IMR-90 (cell line): ENCODE data around the gene LMOD1. TPM values are rescaled to one million over a fixed set of nuclear protein-coding genes. Genes with fewer than 3 reads are reported as not detected.

Experiments used
- ATAC-seq: fragments of 200-7000 bp; cut with Tn5 transposase; 2 replicates; pipeline ENCODE4 v1.9.1; 2020; ENCODE audit warnings: low read depth, mild to moderate bottlenecking, moderate library complexity
- BruUV-seq: library from RNA; stranded (reverse); fragments of 400-500 nt; replicated peaks from 2 replicates; lab custom pipeline; 2021; lab: Mats Ljungman, UMichigan
- CTCF ChIA-PET: fragments of 300-600 bp; formaldehyde crosslinking; extraction: SDS; loops from one replicate; lab custom pipeline; 2021; ENCODE audit warnings: antibody characterized with exemption; lab: Yijun Ruan, JAX
- POLR2A ChIA-PET: fragments of 300-600 bp; sonication (Branson Sonifier 250); formaldehyde crosslinking; loops from one replicate; lab custom pipeline; 2022; ENCODE audit warnings: antibody characterized with exemption; ENCODE audit not compliant: unreplicated experiment; lab: Charles Lee
- DNase-seq: peaks from one replicate; pipeline ENCODE4 v3.0.0; 2013
- H2AFZ ChIP-seq: replicated peaks from 2 replicates; pipeline ENCODE3; 2013; ENCODE audit warnings: low read length, mild to moderate bottlenecking; ENCODE audit not compliant: poor library complexity
- H2AK5ac ChIP-seq: 2 replicates; pipeline ENCODE4 v1.6.1; 2013; ENCODE audit warnings: low read depth, low read length, inconsistent platforms
- H2AK9ac ChIP-seq: replicated peaks from 2 replicates; pipeline ENCODE3; 2013; ENCODE audit warnings: mild to moderate bottlenecking, low read depth, low read length, moderate library complexity; ENCODE audit not compliant: poor library complexity
- H2BK120ac ChIP-seq: 2 replicates; pipeline ENCODE4 v1.6.1; 2013; ENCODE audit warnings: low read depth, low read length, inconsistent platforms
- H2BK15ac ChIP-seq: 3 replicates; pipeline ENCODE4 v1.6.1; 2013; ENCODE audit warnings: low read depth, low read length, inconsistent platforms
- H2BK20ac ChIP-seq: 2 replicates; pipeline ENCODE4 v1.6.1; 2013; ENCODE audit warnings: low read depth, mild to moderate bottlenecking, inconsistent platforms, low read length, moderate library complexity
- H2BK5ac ChIP-seq: 2 replicates; pipeline ENCODE4 v1.6.1; 2013; ENCODE audit warnings: mild to moderate bottlenecking, low read depth, low read length, inconsistent platforms; ENCODE audit not compliant: poor library complexity, severe bottlenecking
- H3K14ac ChIP-seq: replicated peaks from 2 replicates; pipeline ENCODE4 v1.6.1; 2013; ENCODE audit warnings: low read depth, low read length, inconsistent platforms
- H3K18ac ChIP-seq: 2 replicates; pipeline ENCODE4 v1.6.1; 2013; ENCODE audit warnings: low read depth, low read length, control low read depth
- H3K23ac ChIP-seq: 2 replicates; pipeline ENCODE4 v1.6.1; 2013; ENCODE audit warnings: low read depth, low read length, inconsistent platforms
- H3K27ac ChIP-seq: 2 replicates; pipeline ENCODE4 v1.5.1; 2013; ENCODE audit warnings: mild to moderate bottlenecking, control low read depth, low read length; ENCODE audit not compliant: insufficient read depth
- H3K27me3 ChIP-seq: 2 replicates; pipeline ENCODE4 v1.6.1; 2013; ENCODE audit warnings: low read length; ENCODE audit not compliant: control insufficient read depth, insufficient read depth
- H3K36me3 ChIP-seq: 2 replicates; pipeline ENCODE4 v1.6.1; 2013; ENCODE audit warnings: low read length, mixed read lengths; ENCODE audit not compliant: control insufficient read depth, insufficient read depth
- H3K4ac ChIP-seq: 2 replicates; pipeline ENCODE4 v1.6.1; 2013; ENCODE audit warnings: low read depth, low read length, inconsistent platforms
- H3K4me1 ChIP-seq: 2 replicates; pipeline ENCODE4 v1.6.1; 2013; ENCODE audit warnings: low read length, mixed read lengths; ENCODE audit not compliant: control insufficient read depth, insufficient read depth
- H3K4me2 ChIP-seq: 2 replicates; pipeline ENCODE4 v1.6.1; 2013; ENCODE audit warnings: low read depth, mild to moderate bottlenecking, control low read depth, low read length, moderate library complexity
- H3K4me3 ChIP-seq: 2 replicates; pipeline ENCODE4 v1.5.1; 2013; ENCODE audit warnings: low read depth, mild to moderate bottlenecking, control low read depth, low read length, moderate library complexity; ENCODE audit not compliant: insufficient read depth
- H3K56ac ChIP-seq: 2 replicates; pipeline ENCODE4 v1.6.1; 2013; ENCODE audit warnings: low read length, inconsistent platforms; ENCODE audit not compliant: insufficient read depth; ENCODE audit errors: extremely low read depth
- H3K79me1 ChIP-seq, 2 experiments: 2 replicates each; pipeline ENCODE4 v1.6.1; 2013; ENCODE audit warnings: low read length in 2 of 2, inconsistent platforms in 1 of 2, low read depth in 1 of 2
- H3K9ac ChIP-seq: 2 replicates; pipeline ENCODE4 v1.6.1; 2013; ENCODE audit warnings: low read depth, low read length, control low read depth
- H3K9me1 ChIP-seq: 2 replicates; pipeline ENCODE4 v1.6.1; 2013; ENCODE audit warnings: low read length, inconsistent platforms; ENCODE audit not compliant: insufficient read depth
- H3K9me3 ChIP-seq: 2 replicates; pipeline ENCODE4 v1.6.1; 2013; ENCODE audit warnings: low read length; ENCODE audit not compliant: control insufficient read depth, insufficient read depth
- H4K20me1 ChIP-seq: 2 replicates; pipeline ENCODE4 v1.6.1; 2013; ENCODE audit warnings: low read length, inconsistent platforms; ENCODE audit not compliant: insufficient read depth
- H4K5ac ChIP-seq: 2 replicates; pipeline ENCODE4 v1.6.1; 2013; ENCODE audit warnings: mild to moderate bottlenecking, low read depth, low read length, control low read depth
- H4K8ac ChIP-seq, 2 experiments: 2 replicates each; pipeline ENCODE4 v1.6.1; 2013; ENCODE audit warnings: low read depth in 2 of 2, low read length in 2 of 2, control low read depth in 1 of 2, inconsistent platforms in 1 of 2
- H4K91ac ChIP-seq: 2 replicates; pipeline ENCODE4 v1.6.1; 2013; ENCODE audit warnings: low read depth, low read length, inconsistent platforms; ENCODE audit not compliant: insufficient read depth
- BHLHE40 ChIP-seq: fragments of 150-350 bp; IDR thresholded peaks from 2 replicates; pipeline ENCODE4 v1.6.1; 2016; ENCODE audit warnings: mild to moderate bottlenecking, low read depth, low read length
- CEBPB ChIP-seq: IDR thresholded peaks from 2 replicates; pipeline ENCODE4 v1.6.1; 2012; ENCODE audit warnings: low read depth, low read length, improper control_type of control experiment
- MAFK ChIP-seq: IDR thresholded peaks from 2 replicates; pipeline ENCODE4 v1.6.1; 2012; ENCODE audit warnings: low read depth, low read length, improper control_type of control experiment
- MAZ ChIP-seq: IDR thresholded peaks from 2 replicates; pipeline ENCODE4 v1.6.1; 2012; ENCODE audit warnings: low read depth, mild to moderate bottlenecking, low read length, improper control_type of control experiment, moderate library complexity, borderline replicate concordance
- NFE2L2 ChIP-seq: fragments of 150-350 bp; IDR thresholded peaks from 2 replicates; pipeline ENCODE4 v1.6.1; 2016; ENCODE audit warnings: low read depth, mild to moderate bottlenecking, low read length
- RCOR1 ChIP-seq: IDR thresholded peaks from 2 replicates; pipeline ENCODE4 v1.6.1; 2012; ENCODE audit warnings: mild to moderate bottlenecking, low read length, improper control_type of control experiment; ENCODE audit not compliant: insufficient replicate concordance
- RFX5 ChIP-seq: IDR thresholded peaks from 2 replicates; pipeline ENCODE4 v1.8.0; 2012; ENCODE audit warnings: low read depth, mild to moderate bottlenecking, low read length, moderate library complexity
- WGBS, 2 experiments: methylation state at CpG; one replicate each; pipeline versions ENCODE4 v1.1.5 to v1.1.7; 2013; ENCODE audit warnings: missing lambda C conversion rate in 2 of 2; ENCODE audit not compliant: insufficient read length in 1 of 2; ENCODE audit errors: extremely low coverage in 2 of 2; 5-methylcytosine and 5-hydroxymethylcytosine counted together
- dilution Hi-C: fragments of 300-500 bp; cut with HindIII; formaldehyde crosslinking; loops from one replicate; pipeline ENCODE4 v1.14.3; 2018; ENCODE audit warnings: low sequenced_read_pairs; ENCODE audit not compliant: unreplicated experiment
- in situ Hi-C: fragments of 300-500 bp; cut with MboI; formaldehyde crosslinking; loops from 3 replicates; pipeline ENCODE4 v1.14.3; 2019; ENCODE audit warnings: low sequenced_read_pairs, inconsistent platforms, mixed read lengths
- intact Hi-C: fragments of 100-400 bp; cut with micrococcal nuclease; formaldehyde crosslinking; loops from 2 replicates; pipeline ENCODE4 v1.10.0; 2022
- polyA plus RNA-seq, 3 experiments: library from polyadenylated mRNA; depleted of rRNA; stranded (reverse); fragments of >200 nt; gene quantifications; 2 replicates each; pipeline ENCODE4 v1.2.3, GENCODE V29; 2012; ENCODE audit warnings: low replicate concordance in 1 of 3
- total RNA-seq: library from RNA; depleted of rRNA; stranded (reverse); fragments of >200 nt; gene quantifications from 2 replicates; pipeline ENCODE4 v1.2.3, GENCODE V29; 2012
- TF ChIP-seq, protein P1 (sequence below): fragments of 150-350 bp; IDR thresholded peaks from 2 replicates; pipeline ENCODE4 v1.6.1; 2016; ENCODE audit warnings: low read depth, mild to moderate bottlenecking, low read length, moderate library complexity, borderline replicate concordance

Gene LMOD1
- total and polyA plus RNA-seq, 2 of the 4 experiments (the other 2 are of a cell fraction), result 51.7 to 53.2 TPM

GRCh38 chr1:201930803-201931202, 15.5 kb downstream of the LMOD1 start:
- no peak overlapping the region for H3K4ac ChIP-seq
- WGBS, 2 experiments, result 60 to 100% methylated on average over 1 of the region's 5 CpGs

More at GRCh38 chr1:201930803-201931202, 15.5 kb downstream of the LMOD1 start:
- no peak overlapping the region for H4K91ac ChIP-seq
- no peak overlapping the region for H2AK9ac ChIP-seq
- no peak overlapping the region for H2BK5ac ChIP-seq
- no peak overlapping the region for H3K9ac ChIP-seq
- peaks cover 23% of the 10 kb centered on the region for H3K9me1 ChIP-seq
- intact Hi-C loops, result no loop called here
- H3K56ac ChIP-seq, result no peak overlapping the region
- DNase-seq (no peak), ATAC-seq (no peak)
- H3K4me3 ChIP-seq, result no peak overlapping the region
- H4K20me1 ChIP-seq, result peaks cover 6% of the 10 kb centered on the region; the same call in 1 of the 2 replicates
- H2BK15ac ChIP-seq, result no peak overlapping the region
- H3K36me3 ChIP-seq, result peaks cover 25% of the 10 kb centered on the region
- no peak overlapping the region for H3K18ac ChIP-seq
- H2BK120ac ChIP-seq, result no peak overlapping the region
- no TSS peak for BruUV-seq
- no peak overlapping the region for H3K23ac ChIP-seq
- no peak overlapping the region for H3K27ac ChIP-seq
- H2AK5ac ChIP-seq, result no peak overlapping the region
- ChIA-PET POLR2A (no interaction called here), CTCF (interaction anchor here (0.6 kb wide), 1 partner anchor 24 kb away, joined by 3 read pairs; no protein-coding TSS in a partner anchor)
- no peaks in the 10 kb centered on the region for H3K27me3 ChIP-seq
- no peak for TF ChIP-seq BHLHE40
- no peak for TF ChIP-seq CEBPB
- TF ChIP-seq MAFK, result no peak
- TF ChIP-seq, protein P1, sequence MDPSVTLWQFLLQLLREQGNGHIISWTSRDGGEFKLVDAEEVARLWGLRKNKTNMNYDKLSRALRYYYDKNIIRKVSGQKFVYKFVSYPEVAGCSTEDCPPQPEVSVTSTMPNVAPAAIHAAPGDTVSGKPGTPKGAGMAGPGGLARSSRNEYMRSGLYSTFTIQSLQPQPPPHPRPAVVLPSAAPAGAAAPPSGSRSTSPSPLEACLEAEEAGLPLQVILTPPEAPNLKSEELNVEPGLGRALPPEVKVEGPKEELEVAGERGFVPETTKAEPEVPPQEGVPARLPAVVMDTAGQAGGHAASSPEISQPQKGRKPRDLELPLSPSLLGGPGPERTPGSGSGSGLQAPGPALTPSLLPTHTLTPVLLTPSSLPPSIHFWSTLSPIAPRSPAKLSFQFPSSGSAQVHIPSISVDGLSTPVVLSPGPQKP, result no peak
- no peak for TF ChIP-seq RCOR1
- TF ChIP-seq MAZ, result no peak
- TF ChIP-seq NFE2L2, result no peak
- no peak for TF ChIP-seq RFX5
- H3K4me2 ChIP-seq, result no peak overlapping the region
- H4K8ac ChIP-seq, result peak overlapping the region in 1 of 2 experiments; percentile 5; a peak in 1 of 4 replicates
- in situ Hi-C loops, result no loop called here
- H3K4me1 ChIP-seq, result peaks cover 11% of the 10 kb centered on the region
- dilution Hi-C loops, result no loop called here
- no peak overlapping the region for H2BK20ac ChIP-seq
- H3K14ac ChIP-seq, result 0 out of 2 replicates have a peak overlapping the region, but pooled peaks have one; percentile 21
- no peak overlapping the region for H4K5ac ChIP-seq
- no peaks in the 10 kb centered on the region for H3K9me3 ChIP-seq
- H3K79me1 ChIP-seq, result peaks cover 18 to 67% of the 10 kb centered on the region in 2 experiments
- no peak overlapping the region for H2AFZ ChIP-seq
